HepG2 (cell line): ENCODE measurements around the gene MXD3. TPM values are rescaled to one million over a fixed set of nuclear protein-coding genes. Genes with fewer than 3 reads are reported as not detected.

ENCODE experiments used
- POLR2AphosphoS5 ChIP-seq: IDR thresholded peaks from 2 replicates; pipeline ENCODE4 v1.6.1; 2012; ENCODE audit warnings: low read depth, low read length
- PREB ChIP-seq: sonication (generic); formaldehyde crosslinking; IDR thresholded peaks from 2 replicates; pipeline ENCODE4 v1.4.0; 2020; ENCODE audit warnings: missing genetic modification reagents
- SRY ChIP-seq: sonication (generic); formaldehyde crosslinking; IDR thresholded peaks from 2 replicates; pipeline ENCODE4 v1.8.0; 2022; ENCODE audit warnings: mild to moderate bottlenecking, missing genetic modification reagents
- ZHX2 ChIP-seq, 2 experiments: sonication (generic) in 1 of 2; formaldehyde crosslinking in 1 of 2; IDR thresholded peaks; 2 replicates each; pipeline versions ENCODE4 v1.6.1 to v1.9.0; 2014 to 2022; ENCODE audit warnings: antibody characterized with exemption in 1 of 2, borderline replicate concordance in 1 of 2, inconsistent platforms in 1 of 2, low read depth in 1 of 2, missing genetic modification reagents in 1 of 2
- polyA plus RNA-seq, 8 experiments: library from polyadenylated mRNA; depleted of rRNA in 3 of 8; stranded (reverse) in 7 of 8; unstranded in 1 of 8; fragments of >200 nt; fragmentation: Illumina TruSeq in 4 of 8; extraction: Trizol in 4 of 8; gene quantifications; 2 replicates each; pipeline versions ENCODE4 v1.2.1 to v1.2.3, GENCODE V29; 2011 to 2016; ENCODE audit warnings: low read depth in 4 of 8, missing spikeins in 1 of 8, mixed read lengths in 1 of 8; ENCODE audit not compliant: insufficient read depth in 1 of 8
- total RNA-seq, 5 experiments: library from RNA; depleted of rRNA; stranded (reverse); fragments of >200 nt; fragmentation: Illumina TruSeq; extraction: Trizol; gene quantifications; 2 replicates each; pipeline ENCODE4 v1.2.3, GENCODE V29; 2016; ENCODE audit warnings: low read depth in 1 of 5

The MXD3 gene
- total and polyA plus RNA-seq, 2 of the 13 experiments (the other 11 are each of a cell fraction or from before 2014, with no cell fraction given), result 10.5 to 12.8 TPM

GRCh38 chr5:177306674-177307543 is 4.8 kb downstream of the MXD3 start (continued):
- TF ChIP-seq ZHX2 (IDR thresholded peaks at IDR 0.05; ENCODE audit: low read depth) (no peak), ZHX2 (CRISPR knock-in tag; IDR thresholded peaks at IDR 0.05; ENCODE audit: borderline replicate concordance) (no peak), POLR2AphosphoS5 (peak; percentile 36; the same call in 1 of the 2 replicates), SRY (CRISPR knock-in tag) (0 out of 2 replicates have a peak, but pooled peaks have one; percentile 7), PREB (no peak)
